NCI-H69 (cell line): ENCODE data around the gene SLFN12.
"Not testable (repeated sequence)": the region's sequence is repeated elsewhere in the genome, so short reads cannot be mapped to it uniquely, and the experiment has no call there.

Experiments
- DNase-seq: peaks from one replicate; lab custom pipeline; 2025; lab: John Stamatoyannopoulos, UW

The SLFN12 gene

GRCh38 chr17:35432176-35433074, at the start of gene SLFN12:
TSS of gene SLFN12 (minus strand) at chr17:35432500. CDS start at chr17:35423028, 9,472 bp downstream.
- DNase-seq, result no peak

DNA sequence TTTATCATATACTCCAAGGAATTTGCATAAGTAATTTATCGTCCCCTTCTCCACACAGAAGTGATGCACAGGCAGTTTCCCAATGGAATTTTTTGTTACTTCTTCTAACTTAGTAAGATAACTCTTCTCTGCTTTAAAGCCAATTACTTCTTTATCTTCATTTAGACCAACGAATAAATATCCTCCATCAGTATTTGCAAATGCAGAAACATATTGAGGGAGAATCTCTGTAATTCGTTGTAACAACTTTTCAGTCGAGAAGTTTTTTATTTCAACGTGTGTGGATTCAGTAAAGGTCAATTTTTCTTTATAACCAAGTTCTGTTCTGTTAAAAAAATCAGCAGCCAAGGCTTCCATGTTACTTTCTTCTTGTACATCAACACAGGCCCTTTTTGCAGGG, 47.0 kb upstream of the SLFN12 start:
- no peak for DNase-seq

DNA sequence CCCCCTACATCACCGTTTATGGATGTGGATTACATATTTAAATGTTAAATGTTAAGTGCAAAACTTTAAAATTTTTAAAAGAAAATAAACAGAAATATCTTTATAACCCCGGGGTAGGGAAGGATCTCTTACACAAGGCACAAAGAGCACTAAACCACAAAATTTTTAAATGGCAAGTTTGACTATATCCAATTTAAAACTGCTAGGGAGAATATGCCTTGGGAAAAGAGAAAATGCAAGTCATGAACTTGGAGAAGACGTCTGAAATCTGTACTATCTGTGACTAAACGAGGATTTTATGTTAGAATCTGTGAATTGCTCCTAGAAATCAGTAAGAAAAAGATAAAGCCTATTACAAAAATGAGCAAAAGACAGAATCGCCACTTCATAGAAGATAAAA, 44.9 kb upstream of the SLFN12 start:
- DNase-seq, result no peak

DNA sequence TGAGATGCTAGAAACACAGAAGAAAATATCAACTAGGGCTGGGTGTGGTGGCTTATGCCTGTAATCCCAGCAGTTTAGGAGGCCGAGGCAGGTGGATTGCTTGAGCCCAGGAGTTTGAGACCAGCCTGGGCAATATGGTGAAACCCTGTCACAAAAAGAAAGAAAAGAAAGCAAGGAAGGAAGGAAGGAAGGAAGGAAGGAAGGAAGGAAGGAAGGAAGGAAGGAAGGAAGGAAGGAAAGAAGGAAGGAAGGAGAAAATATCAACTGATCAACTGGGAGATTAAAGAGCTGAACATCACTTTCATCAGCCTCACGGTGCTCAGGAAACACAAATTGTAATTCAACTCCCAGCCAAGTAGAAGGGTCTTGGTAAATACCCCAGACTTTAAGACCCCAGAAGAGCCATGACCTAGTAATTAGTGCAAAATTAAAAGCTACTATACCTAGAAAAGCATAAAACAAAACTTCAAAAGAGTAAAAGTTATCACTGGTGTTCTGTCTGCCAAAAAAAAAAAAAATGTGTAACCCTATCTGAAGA, 44.1 kb upstream of the SLFN12 start:
- no peak for DNase-seq

GRCh38 chr17:35468475-35468874, 36.2 kb upstream of the SLFN12 start:
- no peak for DNase-seq

- no peak for DNase-seq
These were observed 35.5 kb upstream of the SLFN12 start for GRCh38 chr17:35467824-35468223.

DNA sequence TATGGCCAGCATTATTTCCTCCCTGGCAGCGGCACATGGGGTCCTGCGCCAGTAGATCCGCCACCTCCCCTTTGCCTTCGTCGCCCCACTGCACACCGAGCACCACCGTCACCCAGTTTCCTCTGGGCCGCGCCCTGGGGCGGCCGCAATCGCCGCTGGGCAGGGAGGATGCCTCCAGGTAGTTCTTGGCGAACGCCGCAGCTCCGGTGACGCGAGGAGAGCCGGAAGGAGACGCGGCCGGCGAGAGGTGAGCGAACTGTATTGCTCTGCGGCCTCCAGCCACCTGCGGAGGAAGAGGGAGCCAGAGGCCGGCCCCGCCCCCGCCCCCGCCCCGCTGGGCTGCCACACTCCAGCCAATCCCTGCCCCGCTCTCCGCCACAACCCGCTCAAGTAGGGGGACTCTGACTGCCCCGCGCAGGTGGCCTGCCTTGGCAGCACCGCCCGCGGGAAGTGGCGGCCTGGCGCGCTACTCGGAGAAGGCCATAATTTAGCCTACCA, 28.1 kb upstream of the SLFN12 start:
- peak; percentile 66 for DNase-seq

GRCh38 chr17:35454035-35454434, 21.7 kb upstream of the SLFN12 start:
- not testable (repeated sequence) for DNase-seq

DNA sequence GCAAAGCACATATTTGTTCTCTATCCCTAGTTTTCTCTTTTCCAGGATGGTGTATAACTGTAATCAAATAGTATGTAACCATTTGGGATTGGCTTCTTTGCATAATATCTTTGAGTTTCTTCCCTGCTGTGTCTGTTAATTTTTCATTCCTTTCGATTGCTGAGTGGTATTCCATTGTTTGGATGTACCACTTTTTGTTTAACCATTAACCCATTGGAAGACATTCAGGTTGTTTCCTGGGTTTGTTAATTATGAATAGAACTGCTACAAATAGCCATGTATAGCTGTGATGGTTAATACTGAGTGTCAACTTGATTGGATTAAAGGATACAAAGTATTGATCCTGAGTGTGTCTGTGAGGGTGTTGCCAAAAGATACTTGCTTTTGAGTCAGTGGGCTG, 20.9 kb upstream of the SLFN12 start:
- no peak for DNase-seq

- DNase-seq, result no peak
These were observed 17.2 kb upstream of the SLFN12 start for GRCh38 chr17:35449371-35449931.

GRCh38 chr17:35448899-35449227, 16.6 kb upstream of the SLFN12 start:
- no peak for DNase-seq

DNA sequence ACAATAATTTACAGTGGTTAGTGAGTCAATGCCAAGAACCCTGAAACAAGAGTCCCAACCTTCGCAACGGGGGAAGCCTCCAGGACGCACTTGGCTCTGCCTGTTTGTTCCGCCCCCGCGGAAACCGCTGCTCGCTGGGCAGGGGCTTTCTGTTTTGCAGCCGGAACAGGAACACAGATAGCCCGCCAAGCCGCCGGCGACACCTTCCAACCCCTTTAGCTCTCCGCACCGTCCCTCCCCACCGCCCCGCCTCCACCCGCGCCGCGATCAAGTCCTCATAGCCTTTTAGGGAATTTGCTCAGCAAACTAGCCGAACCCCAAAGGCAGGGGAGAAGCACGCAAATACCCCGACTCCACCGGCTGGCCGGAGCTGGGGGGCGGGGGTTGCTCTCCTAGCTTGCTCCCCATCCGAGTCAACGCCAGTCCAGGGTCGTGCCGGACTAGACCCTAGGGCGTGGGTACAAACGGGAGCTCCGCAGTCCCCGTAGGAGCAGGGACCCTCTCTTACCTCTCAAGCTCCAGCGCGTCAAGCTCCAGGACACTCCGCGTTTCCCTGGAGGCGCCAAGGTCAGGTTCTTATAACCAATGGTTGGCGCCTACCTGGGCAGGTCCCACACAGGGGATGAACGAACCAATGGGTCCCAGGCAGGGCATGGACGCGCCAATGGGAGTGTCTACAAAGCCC, 16.1 kb upstream of the SLFN12 start, which contains the start of gene SLFN13:
SLFN13 (minus strand) TSS at position 553 of the 685 bp plus-strand sequence. CDS start 3,086 bp downstream, outside the sequence.
- DNase-seq, result no peak

DNA sequence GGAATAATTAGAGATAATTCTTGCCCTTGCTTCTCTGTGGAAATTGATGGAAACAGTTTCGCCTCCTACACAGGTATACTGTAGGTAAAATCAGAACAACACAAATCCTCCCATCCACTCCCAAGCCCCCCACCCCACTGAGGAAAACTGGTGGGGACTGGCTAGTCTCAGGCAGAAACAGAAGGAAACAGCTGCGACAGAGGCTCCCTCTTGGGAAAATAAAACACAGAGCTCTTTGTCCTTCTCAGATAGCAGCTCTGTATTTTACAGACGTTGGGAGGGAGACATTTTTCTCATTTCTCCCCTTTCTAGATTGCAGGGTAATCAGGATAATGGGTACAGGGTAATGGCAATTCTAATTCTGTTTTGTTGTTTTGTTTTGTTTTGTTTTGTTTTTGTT, 15.2 kb upstream of the SLFN12 start:
- no peak for DNase-seq

DNA sequence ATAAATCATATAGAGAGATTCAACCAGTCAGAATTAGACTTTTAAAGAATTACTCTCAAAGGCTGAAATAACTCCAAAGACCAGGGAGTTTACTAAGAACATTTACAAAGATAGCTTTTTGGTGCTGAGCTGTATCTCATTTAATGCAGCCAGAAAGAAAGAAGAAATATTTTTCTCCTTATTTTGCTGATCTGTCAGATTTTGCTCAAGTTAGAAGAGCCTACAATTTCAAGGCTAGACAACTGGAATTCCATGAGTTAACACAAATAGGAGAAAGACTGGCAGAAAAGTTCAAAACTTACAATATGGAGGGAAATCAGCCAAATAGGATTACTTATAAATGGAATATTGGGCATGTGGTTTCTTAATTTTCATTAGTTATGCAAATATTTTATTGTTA, 6.1 kb upstream of the SLFN12 start:
- no peak for DNase-seq

DNA sequence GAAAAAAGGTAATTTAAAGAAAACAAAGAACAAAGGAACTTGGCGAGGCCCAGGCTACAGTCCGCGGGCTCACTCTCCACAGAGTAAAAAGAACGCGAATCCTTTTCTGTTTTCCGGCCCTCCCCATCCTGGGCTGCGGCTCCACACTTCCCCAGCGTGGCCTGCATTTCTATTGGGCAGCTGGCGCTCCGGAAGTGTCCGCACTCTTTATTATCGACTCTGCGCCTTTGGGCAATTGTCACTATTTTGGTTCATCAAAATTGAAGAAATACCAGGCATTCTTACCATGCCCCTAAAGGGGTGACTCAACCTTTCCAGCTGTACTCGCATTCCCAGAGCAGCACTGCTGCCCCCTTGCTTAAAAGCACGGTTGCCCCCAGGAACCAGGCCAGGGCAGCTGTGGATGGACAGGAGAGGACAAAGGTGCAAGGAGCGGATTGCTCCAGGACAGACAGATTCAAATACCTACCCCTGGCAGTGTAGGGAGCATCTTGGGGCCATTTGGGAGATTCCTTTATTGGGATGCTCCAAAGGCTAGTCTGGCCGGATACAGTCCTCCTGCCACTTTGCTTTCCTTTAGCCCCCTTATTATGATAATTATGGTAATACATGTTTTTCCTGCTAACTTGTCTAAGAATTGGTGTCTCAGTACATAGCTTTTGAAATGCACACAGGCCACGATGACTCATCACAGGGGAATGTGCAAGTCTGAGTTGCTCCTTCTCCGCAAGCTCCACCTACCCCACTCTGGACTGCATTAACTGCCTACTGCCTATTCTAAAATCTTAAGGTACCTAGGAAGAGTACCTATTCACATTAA, 985 bp upstream of the SLFN12 start:
- no peak for DNase-seq

GRCh38 chr17:35429702-35430101, 2.6 kb downstream of the SLFN12 start:
- DNase-seq, result no peak

GRCh38 chr17:35428229-35428628, 4.1 kb downstream of the SLFN12 start:
- no peak for DNase-seq

DNA sequence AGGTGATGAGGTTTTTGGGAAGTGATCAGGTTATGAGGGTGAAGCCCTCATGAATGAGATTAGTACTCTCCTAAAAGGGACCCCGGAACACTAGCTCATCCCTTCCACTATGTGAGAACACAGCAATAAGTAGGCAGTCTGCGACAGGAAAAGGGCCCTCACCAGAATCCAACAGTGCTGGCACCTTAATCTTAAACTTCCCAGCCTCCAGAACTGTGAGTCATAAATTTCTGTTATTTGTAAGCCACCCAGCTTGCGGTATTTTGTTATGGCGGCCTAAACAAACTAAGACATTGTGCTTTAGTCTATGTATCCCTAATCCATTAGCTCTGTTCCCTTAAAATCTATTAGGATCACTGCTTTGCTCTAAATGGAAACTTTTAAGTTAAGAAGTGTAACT, 8.5 kb downstream of the SLFN12 start:
- no peak for DNase-seq

DNA sequence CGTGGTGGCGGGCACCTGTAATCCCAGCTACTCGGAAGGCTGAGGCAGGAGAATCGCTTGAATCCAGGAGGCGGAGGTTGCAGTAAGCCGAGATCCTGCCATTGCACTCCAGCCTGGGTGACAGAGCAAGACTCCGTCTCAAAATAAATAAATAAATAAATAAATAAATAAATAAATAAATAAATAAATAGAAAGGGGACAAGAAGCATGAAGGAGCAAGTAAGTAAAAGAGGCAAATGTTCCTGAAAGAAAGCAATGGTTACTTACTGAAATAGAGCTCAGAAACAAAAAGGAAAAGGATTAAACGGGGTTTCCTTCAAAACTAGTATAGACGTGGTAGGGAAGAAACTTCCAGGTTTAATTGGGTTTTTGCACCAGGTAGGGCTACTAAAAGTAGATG, 11.2 kb downstream of the SLFN12 start:
- DNase-seq, result not testable (repeated sequence)

GRCh38 chr17:35416659-35417058, 15.6 kb downstream of the SLFN12 start:
- DNase-seq, result no peak

- DNase-seq, result not testable (repeated sequence)
These were observed 17.6 kb downstream of the SLFN12 start for GRCh38 chr17:35414707-35415106.

- DNase-seq, result no peak
These were observed 18.1 kb downstream of the SLFN12 start for GRCh38 chr17:35414247-35414646.
